Measurements from ENCODE around the gene LYST. TPM values are rescaled to one million over a fixed set of nuclear protein-coding genes. Genes with fewer than 3 reads are reported as not detected.

The LYST gene
- total RNA-seq, 1 experiment from 2014 or later: 4.8 TPM

DNA sequence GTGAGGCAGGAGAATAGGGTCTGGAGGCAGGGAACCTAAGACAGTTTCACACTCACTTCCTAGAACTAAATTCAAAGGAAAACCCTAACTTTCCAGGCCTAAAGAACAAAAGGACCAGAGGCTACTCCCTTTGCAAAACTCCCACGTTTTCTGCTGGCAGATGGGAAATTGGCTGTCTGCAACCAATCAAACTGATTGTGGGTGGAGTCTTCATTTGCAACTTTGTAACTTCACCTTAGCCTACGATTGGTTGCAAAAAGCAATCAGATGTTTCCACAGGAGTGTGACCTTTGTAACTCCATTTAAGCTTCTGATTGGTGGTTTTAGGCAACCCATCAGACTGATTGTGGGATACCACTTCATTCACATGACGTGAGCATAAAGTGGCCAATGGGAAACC lies 197.4 kb downstream of the LYST start:
- intact Hi-C loops (cut with micrococcal nuclease): no loop called here
- H3F3A ChIP-seq (ENCODE audit: low read length, unreplicated experiment): no peaks in the 10 kb centered on the region
- no peaks in the 10 kb centered on the region for H3K4me1 ChIP-seq (ENCODE audit: insufficient read depth, low read length)
- H3K4me3 ChIP-seq (ENCODE audit: low read length): no peak overlapping the region
- H3K27ac ChIP-seq (ENCODE audit: low read length): no peak overlapping the region
- H3K9me3 ChIP-seq (ENCODE audit: low read length): peaks cover 18% of the 10 kb centered on the region; the same call in 1 of the 2 replicates
- no peaks in the 10 kb centered on the region for H3K79me2 ChIP-seq (ENCODE audit: low read length)
- no peak overlapping the region for H3K4me2 ChIP-seq (ENCODE audit: low read length)
- H3K9me2 ChIP-seq (replicated peaks; ENCODE audit: low read length): no peaks in the 10 kb centered on the region
- no peak overlapping the region for H2AFZ ChIP-seq (ENCODE audit: low read length)
- BruUV-seq (replicated peaks): no TSS peak
- peaks cover 39% of the 10 kb centered on the region; the same call in 1 of the 2 replicates for H3K36me3 ChIP-seq (ENCODE audit: low read depth, low read length)
- ATAC-seq (no peak), DNase-seq (no peak)
- no peaks in the 10 kb centered on the region for H4K20me1 ChIP-seq (ENCODE audit: low read length)
- H3K9ac ChIP-seq (ENCODE audit: low read length): no peak overlapping the region
- TF ChIP-seq EZH2 (IDR thresholded peaks at IDR 0.05; ENCODE audit: low read length, unreplicated experiment): no peak
- TF ChIP-seq, protein P1, sequence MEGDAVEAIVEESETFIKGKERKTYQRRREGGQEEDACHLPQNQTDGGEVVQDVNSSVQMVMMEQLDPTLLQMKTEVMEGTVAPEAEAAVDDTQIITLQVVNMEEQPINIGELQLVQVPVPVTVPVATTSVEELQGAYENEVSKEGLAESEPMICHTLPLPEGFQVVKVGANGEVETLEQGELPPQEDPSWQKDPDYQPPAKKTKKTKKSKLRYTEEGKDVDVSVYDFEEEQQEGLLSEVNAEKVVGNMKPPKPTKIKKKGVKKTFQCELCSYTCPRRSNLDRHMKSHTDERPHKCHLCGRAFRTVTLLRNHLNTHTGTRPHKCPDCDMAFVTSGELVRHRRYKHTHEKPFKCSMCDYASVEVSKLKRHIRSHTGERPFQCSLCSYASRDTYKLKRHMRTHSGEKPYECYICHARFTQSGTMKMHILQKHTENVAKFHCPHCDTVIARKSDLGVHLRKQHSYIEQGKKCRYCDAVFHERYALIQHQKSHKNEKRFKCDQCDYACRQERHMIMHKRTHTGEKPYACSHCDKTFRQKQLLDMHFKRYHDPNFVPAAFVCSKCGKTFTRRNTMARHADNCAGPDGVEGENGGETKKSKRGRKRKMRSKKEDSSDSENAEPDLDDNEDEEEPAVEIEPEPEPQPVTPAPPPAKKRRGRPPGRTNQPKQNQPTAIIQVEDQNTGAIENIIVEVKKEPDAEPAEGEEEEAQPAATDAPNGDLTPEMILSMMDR (conservative IDR thresholded peaks at IDR 0.05; ENCODE audit: low read depth, low read length): no peak
- no peaks in the 10 kb centered on the region for H3K27me3 ChIP-seq (ENCODE audit: low read length)
- ChIA-PET CTCF (no interaction called here), POLR2A (ENCODE audit: unreplicated experiment) (no interaction called here)

DNA sequence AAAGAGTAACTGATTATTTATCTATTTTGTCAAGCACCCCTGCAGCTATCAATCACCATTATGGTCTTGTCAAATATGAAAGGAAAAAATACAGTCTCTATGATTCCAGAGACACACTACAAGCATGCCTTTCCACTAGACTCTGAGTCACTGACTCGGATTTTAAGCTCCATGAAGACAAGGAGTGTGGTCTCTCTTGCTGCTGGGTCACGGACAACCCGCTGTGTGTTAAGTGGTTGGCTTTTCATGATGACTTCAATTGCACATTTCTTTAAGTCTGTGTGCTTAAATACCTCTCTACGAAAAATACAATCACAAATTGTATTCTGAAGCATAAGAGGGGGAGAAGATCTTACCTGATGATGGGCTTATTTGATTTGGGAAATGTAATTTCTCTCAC lies 203.1 kb downstream of the LYST start:
- Histone ChIP-seq H3K27me3 (ENCODE audit: low read length) (no peaks in the 10 kb centered on the region), H3K36me3 (ENCODE audit: low read depth, low read length) (0 out of 2 replicates have a peak, but pooled peaks cover under 1% of the 10 kb centered on the region), H3K27ac (ENCODE audit: low read length) (no peak overlapping the region), H3K79me2 (ENCODE audit: low read length) (no peaks in the 10 kb centered on the region), H4K20me1 (ENCODE audit: low read length) (no peaks in the 10 kb centered on the region), H3F3A (ENCODE audit: low read length, unreplicated experiment) (no peaks in the 10 kb centered on the region), H2AFZ (ENCODE audit: low read length) (no peak overlapping the region), H3K4me3 (ENCODE audit: low read length) (no peak overlapping the region), H3K9ac (ENCODE audit: low read length) (no peak overlapping the region), H3K4me1 (ENCODE audit: insufficient read depth, low read length) (no peaks in the 10 kb centered on the region), H3K4me2 (ENCODE audit: low read length) (no peak overlapping the region), H3K9me3 (ENCODE audit: low read length) (0 out of 2 replicates have a peak, but pooled peaks cover under 1% of the 10 kb centered on the region), H3K9me2 (replicated peaks; ENCODE audit: low read length) (no peaks in the 10 kb centered on the region)
- intact Hi-C loops (cut with micrococcal nuclease): no loop called here
- TF ChIP-seq, protein P1 (conservative IDR thresholded peaks at IDR 0.05; ENCODE audit: low read depth, low read length): no peak
- TF ChIP-seq EZH2phosphoT487 (IDR thresholded peaks at IDR 0.05; ENCODE audit: borderline replicate concordance, low read length) (no peak), EZH2 (IDR thresholded peaks at IDR 0.05; ENCODE audit: low read length, unreplicated experiment) (no peak)
- no peak for DNase-seq
- BruUV-seq (replicated peaks): no TSS peak
- ChIA-PET POLR2A (ENCODE audit: unreplicated experiment) (no interaction called here), CTCF (no interaction called here)
- ATAC-seq: no peak

DNA sequence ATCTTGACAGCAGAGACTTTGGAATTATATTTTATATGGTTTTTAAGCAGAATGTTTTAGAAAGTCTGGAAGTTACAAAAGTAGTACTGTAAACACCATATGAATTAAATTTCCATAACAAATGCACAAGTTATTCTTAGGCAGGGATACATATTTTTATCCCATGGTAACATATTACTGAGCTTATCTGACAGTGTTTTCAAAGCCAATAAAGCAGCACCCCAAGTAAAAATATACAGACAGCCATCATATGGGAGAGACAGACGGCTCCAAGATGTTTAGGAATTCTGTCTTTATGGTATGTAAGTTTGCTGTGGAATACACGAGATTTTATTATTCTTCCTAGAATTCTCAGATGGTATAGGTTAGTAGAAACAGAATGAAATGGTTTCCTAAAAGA lies 205.1 kb downstream of the LYST start:
- ATAC-seq (no peak), DNase-seq (no peak)
- TF ChIP-seq EZH2 (IDR thresholded peaks at IDR 0.05; ENCODE audit: low read length, unreplicated experiment) (no peak), EZH2phosphoT487 (IDR thresholded peaks at IDR 0.05; ENCODE audit: borderline replicate concordance, low read length) (no peak)
- TF ChIP-seq, protein P1 (conservative IDR thresholded peaks at IDR 0.05; ENCODE audit: low read depth, low read length): no peak
- intact Hi-C loops (cut with micrococcal nuclease): no loop called here
- Histone ChIP-seq H3K9me2 (replicated peaks; ENCODE audit: low read length) (no peaks in the 10 kb centered on the region), H3K4me3 (ENCODE audit: low read length) (no peak overlapping the region), H3F3A (ENCODE audit: low read length, unreplicated experiment) (no peaks in the 10 kb centered on the region), H3K79me2 (ENCODE audit: low read length) (no peaks in the 10 kb centered on the region), H3K27me3 (ENCODE audit: low read length) (no peaks in the 10 kb centered on the region), H3K9me3 (ENCODE audit: low read length) (no peaks in the 10 kb centered on the region), H3K9ac (ENCODE audit: low read length) (no peak overlapping the region), H3K4me1 (ENCODE audit: insufficient read depth, low read length) (no peaks in the 10 kb centered on the region), H4K20me1 (ENCODE audit: low read length) (no peaks in the 10 kb centered on the region), H2AFZ (ENCODE audit: low read length) (no peak overlapping the region), H3K4me2 (ENCODE audit: low read length) (no peak overlapping the region), H3K36me3 (ENCODE audit: low read depth, low read length) (no peaks in the 10 kb centered on the region), H3K27ac (ENCODE audit: low read length) (no peak overlapping the region)
- ChIA-PET CTCF (no interaction called here), POLR2A (ENCODE audit: unreplicated experiment) (no interaction called here)
- BruUV-seq (replicated peaks): no TSS peak
